NCI-H748 treated with DMSO at 0.1 percent for 48 hours (cell line): ENCODE results near the gene PRKCD.

Source experiments
- DNase-seq: peaks from one replicate; lab custom pipeline; 2025; lab: John Stamatoyannopoulos, UW

The PRKCD gene

GRCh38 chr3:53160660-53161449 lies at the start of gene PRKCD:
Gene PRKCD (plus strand): TSS chr3:53161209. CDS start chr3:53178423, 17,214 bp downstream.
- peak; percentile 23 for DNase-seq

- no peak for DNase-seq
These were observed 49.2 kb upstream of the PRKCD start for GRCh38 chr3:53111822-53112221.

- no peak for DNase-seq
These were observed 47.6 kb upstream of the PRKCD start for GRCh38 chr3:53113293-53114010.

GRCh38 chr3:53114011-53114400 lies 47.0 kb upstream of the PRKCD start:
- DNase-seq = peak; percentile 42

- no peak for DNase-seq
These were observed 46.5 kb upstream of the PRKCD start for GRCh38 chr3:53114412-53115074.

GRCh38 chr3:53116956-53117355 lies 44.1 kb upstream of the PRKCD start:
- DNase-seq = no peak

GRCh38 chr3:53120336-53120735 lies 40.7 kb upstream of the PRKCD start:
- no peak for DNase-seq

- DNase-seq = no peak
These were observed 38.6 kb upstream of the PRKCD start for GRCh38 chr3:53122255-53122932.

- DNase-seq = no peak
These were observed 38.1 kb upstream of the PRKCD start for GRCh38 chr3:53122933-53123305.

GRCh38 chr3:53123510-53123909 lies 37.5 kb upstream of the PRKCD start:
- no peak for DNase-seq

GRCh38 chr3:53123953-53124352 lies 37.1 kb upstream of the PRKCD start:
- no peak for DNase-seq

- no peak for DNase-seq
These were observed 34.4 kb upstream of the PRKCD start for GRCh38 chr3:53126601-53127000.

- no peak for DNase-seq
These were observed 31.7 kb upstream of the PRKCD start for GRCh38 chr3:53129344-53129743.

GRCh38 chr3:53130179-53131061 lies 30.6 kb upstream of the PRKCD start, which contains the start of gene RFT1:
Gene RFT1 (minus strand): TSS chr3:53130435. CDS start chr3:53130400, 35 bp downstream.
- peak; percentile 73 for DNase-seq

- no peak for DNase-seq
These were observed 29.9 kb upstream of the PRKCD start for GRCh38 chr3:53131096-53131495.

- DNase-seq = no peak
These were observed 28.7 kb upstream of the PRKCD start for GRCh38 chr3:53132347-53132746.

GRCh38 chr3:53134631-53135232 lies 26.3 kb upstream of the PRKCD start:
- DNase-seq = peak; percentile 13

- DNase-seq = no peak
These were observed 23.8 kb upstream of the PRKCD start for GRCh38 chr3:53137221-53137620.

- DNase-seq = no peak
These were observed 23.1 kb upstream of the PRKCD start for GRCh38 chr3:53137835-53138446.
